ENCODE results near the gene KIR3DL1.
"Not testable (repeated sequence)": the region's sequence is repeated elsewhere in the genome, so short reads cannot be mapped to it uniquely, and the experiment has no call there.

- TF ChIP-seq CTCF, POLR2A (IDR thresholded peaks at IDR 0.05): not testable (repeated sequence)
Observed at GRCh38 chr19:54775830-54776229, 40.4 kb upstream of the KIR3DL1 start.
